Panc1 (cell line): ENCODE results near the gene PSMB9. TPM values are rescaled to one million over a fixed set of nuclear protein-coding genes. Genes with fewer than 3 reads are reported as not detected.
"Not testable (repeated sequence)": the region's sequence is repeated elsewhere in the genome, so short reads cannot be mapped to it uniquely, and the experiment has no call there.

ENCODE experiments used
- ATAC-seq: fragments of 200-7000 bp; cut with Tn5 transposase; 2 replicates; pipeline ENCODE4 v1.9.1; 2020; ENCODE audit warnings: mild to moderate bottlenecking, moderate library complexity
- Bru-seq: library from RNA; stranded (reverse); fragments of 400-500 nt; gene quantifications from one replicate; lab custom pipeline; 2021; lab: Mats Ljungman, UMichigan
- BruChase-seq, 2 experiments: library from RNA; stranded (reverse); fragments of 400-500 nt; gene quantifications; one replicate each; lab custom pipeline; 2021; lab: Mats Ljungman, UMichigan
- BruUV-seq: library from RNA; stranded (reverse); fragments of 400-500 nt; replicated peaks from 2 replicates; lab custom pipeline; 2021; lab: Mats Ljungman, UMichigan
- CTCF ChIA-PET: fragments of 300-600 bp; sonication (Branson Sonifier 250); formaldehyde crosslinking; loops from one replicate; lab custom pipeline; 2022; ENCODE audit warnings: antibody characterized with exemption; lab: Charles Lee
- POLR2A ChIA-PET: fragments of 300-600 bp; sonication (Branson Sonifier 250); formaldehyde crosslinking; loops from one replicate; lab custom pipeline; 2022; ENCODE audit warnings: antibody characterized with exemption; lab: Charles Lee
- DNase-seq: peaks from one replicate; pipeline ENCODE4 v3.0.0-alpha.2; 2010; ENCODE audit warnings: low read depth, low spot score
- H3K27ac ChIP-seq: 2 replicates; pipeline ENCODE4 v1.5.1; 2011; ENCODE audit warnings: mild to moderate bottlenecking, low read length, inconsistent platforms
- H3K27me3 ChIP-seq: fragments of 200-500 bp; sonication (Bioruptor generic); 2 replicates; pipeline ENCODE4 v1.6.0; 2014; ENCODE audit warnings: low read length, inconsistent platforms; ENCODE audit not compliant: control insufficient read depth, insufficient read depth
- H3K36me3 ChIP-seq: fragments of 200-500 bp; sonication (Bioruptor generic); 2 replicates; pipeline ENCODE4 v1.5.1; 2014; ENCODE audit warnings: inconsistent platforms, mild to moderate bottlenecking, low read length, moderate library complexity; ENCODE audit not compliant: control insufficient read depth, insufficient read depth
- H3K4me1 ChIP-seq: 2 replicates; pipeline ENCODE4 v1.5.1; 2011; ENCODE audit warnings: inconsistent platforms, mild to moderate bottlenecking, low read length, moderate library complexity; ENCODE audit not compliant: control insufficient read depth, insufficient read depth
- H3K4me3 ChIP-seq, 2 experiments: 2 replicates each; pipeline ENCODE4 v1.5.1; 2011 to 2012; ENCODE audit warnings: low read depth in 2 of 2, low read length in 2 of 2, mild to moderate bottlenecking in 2 of 2, inconsistent platforms in 1 of 2, moderate library complexity in 1 of 2
- H3K9me3 ChIP-seq: fragments of 200-500 bp; sonication (Bioruptor generic); 2 replicates; pipeline ENCODE4 v1.5.1; 2014; ENCODE audit warnings: low read depth, mild to moderate bottlenecking, inconsistent platforms, low read length, moderate library complexity; ENCODE audit not compliant: control insufficient read depth, insufficient read depth
- POLR2AphosphoS5 ChIP-seq: IDR thresholded peaks from 2 replicates; pipeline ENCODE4 v1.6.1; 2012; ENCODE audit warnings: mild to moderate bottlenecking, low read depth, low read length, moderate library complexity
- SIN3A ChIP-seq: IDR thresholded peaks from 2 replicates; pipeline ENCODE4 v1.6.1; 2012; ENCODE audit warnings: low read depth, mild to moderate bottlenecking, low read length, moderate library complexity, borderline replicate concordance; ENCODE audit not compliant: insufficient read depth
- TCF7L2 ChIP-seq: IDR thresholded peaks from 2 replicates; pipeline ENCODE4 v1.6.1; 2011; ENCODE audit warnings: mild to moderate bottlenecking, low read depth, low read length, inconsistent platforms
- in situ Hi-C: cut with HindIII; loops from 2 replicates; pipeline ENCODE4 v1.10.0; 2016; ENCODE audit warnings: low sequenced_read_pairs, low pct_unique_long_range_greater_than_20kb
- intact Hi-C: fragments of 100-400 bp; cut with micrococcal nuclease; formaldehyde crosslinking; loops from one replicate; pipeline ENCODE4 v1.10.0; 2022; ENCODE audit not compliant: unreplicated experiment
- long read RNA-seq: library from polyadenylated mRNA; unstranded; transcript quantifications from one replicate; pipeline ENCODE4 v2.0.0, GENCODE V29; 2021; ENCODE audit not compliant: unreplicated experiment
- polyA plus RNA-seq: library from polyadenylated mRNA; unstranded; fragments of >200 nt; gene quantifications from one replicate; pipeline ENCODE4 v1.2.1, GENCODE V29; 2012; ENCODE audit warnings: missing spikeins; ENCODE audit not compliant: insufficient read length
- total RNA-seq: library from RNA; stranded (reverse); gene quantifications from one replicate; pipeline ENCODE4 v1.2.1, GENCODE V29; 2021; ENCODE audit not compliant: unreplicated experiment
- TF ChIP-seq, protein P1 (sequence below): fragments of 450-650 bp; IDR thresholded peaks from 2 replicates; pipeline ENCODE4 v1.5.1; 2017; ENCODE audit warnings: mild to moderate bottlenecking
- TF ChIP-seq, protein P2 (sequence below), 2 experiments: IDR thresholded peaks; 2 replicates each; pipeline ENCODE4 v1.6.1; 2011 to 2012; ENCODE audit warnings: low read depth in 2 of 2, control low read depth in 1 of 2, low read length in 1 of 2, mild to moderate bottlenecking in 1 of 2, moderate library complexity in 1 of 2; ENCODE audit not compliant: insufficient read depth in 1 of 2

Gene PSMB9
- total RNA-seq: 41.5 TPM
- polyA plus RNA-seq: 46.9 TPM
- percentile 41 among the genes with signal in this experiment for Bru-seq, nascent RNA
- BruChase-seq, experiment 1, labeled RNA remaining after a 2-hour chase: percentile 46 among the genes with signal in this experiment
- percentile 48 among the genes with signal in this experiment for BruChase-seq, experiment 2, labeled RNA remaining after a 6-hour chase
- long read RNA-seq, transcript PSMB9-207 (6 exons, 782 nt): major isoform, 16 of 47 reads
- long read RNA-seq, partial matches to known transcripts: 26 of 47 reads
- long read RNA-seq, other reads (novel, unspliced or antisense): 4 of 47 reads

DNA sequence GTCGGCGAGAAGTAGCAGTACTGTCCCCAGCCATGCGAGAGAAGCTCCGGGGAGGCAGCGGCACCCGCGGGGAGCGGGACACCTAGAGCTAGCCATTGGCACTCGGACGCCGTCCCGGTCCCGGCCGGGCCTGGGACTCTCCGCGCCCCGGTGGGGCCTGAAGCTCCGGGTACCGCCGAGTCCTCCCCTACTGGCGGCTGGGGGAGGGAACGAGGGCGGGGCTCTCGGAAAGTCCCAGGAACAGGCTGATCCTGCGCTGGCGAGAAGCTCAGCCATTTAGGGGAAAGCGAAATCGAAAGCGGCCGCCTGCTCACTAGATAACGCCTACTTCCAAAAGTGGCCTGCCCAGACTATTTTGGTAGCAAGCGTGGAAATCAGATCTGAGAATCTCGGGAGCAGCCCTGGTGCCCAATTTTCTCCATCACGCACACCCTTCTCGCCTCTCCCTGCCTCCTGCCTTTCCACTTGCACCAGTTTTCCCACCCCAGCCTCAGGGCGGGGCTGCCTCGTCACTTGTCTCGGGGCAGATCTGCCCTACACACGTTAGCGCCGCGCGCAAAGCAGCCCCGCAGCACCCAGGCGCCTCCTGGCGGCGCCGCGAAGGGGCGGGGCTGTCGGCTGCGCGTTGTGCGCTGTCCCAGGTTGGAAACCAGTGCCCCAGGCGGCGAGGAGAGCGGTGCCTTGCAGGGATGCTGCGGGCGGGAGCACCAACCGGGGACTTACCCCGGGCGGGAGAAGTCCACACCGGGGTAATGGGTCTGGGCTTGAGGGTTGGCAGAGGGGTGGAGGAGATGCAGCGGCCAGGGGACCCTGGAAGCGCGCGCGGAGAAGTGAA, at the start of gene PSMB9, which contains the start of gene TAP1:
TSS of gene PSMB9 (plus strand) at position 652 of the 835 bp plus-strand sequence. CDS start at position 690, 38 bp downstream.
TSS of gene TAP1 (minus strand) at position 164 of the 835 bp plus-strand sequence. CDS start at position 96, 68 bp downstream.
- BruUV-seq: no TSS peak
- peak; percentile 96 for ATAC-seq
- in situ Hi-C loops (no loop called here), intact Hi-C loops (no loop called here)
- H3K27ac ChIP-seq: peak within 1 kb of the TSS; percentile 92
- peak; percentile 90 for DNase-seq
- ChIA-PET POLR2A (interaction anchor here (0.6 to 1.3 kb wide), 3 partner anchors 9 to 23 kb away, joined by 3 to 4 read pairs (median 3); partner anchors contain the start of gene TAP2), CTCF (interaction anchor here (0.8 to 3.9 kb wide), 6 partner anchors 9 to 95 kb away, joined by 3 to 47 read pairs (median 4); partner anchors contain the start of gene TAP2)
- H3K4me1 ChIP-seq: peaks cover 9% of the 10 kb centered on the region
- H3K27me3 ChIP-seq: no peaks in the 10 kb centered on the region
- peaks cover 4% of the 10 kb centered on the region; the same call in 1 of the 2 replicates for H3K36me3 ChIP-seq
- TF ChIP-seq, protein P1, sequence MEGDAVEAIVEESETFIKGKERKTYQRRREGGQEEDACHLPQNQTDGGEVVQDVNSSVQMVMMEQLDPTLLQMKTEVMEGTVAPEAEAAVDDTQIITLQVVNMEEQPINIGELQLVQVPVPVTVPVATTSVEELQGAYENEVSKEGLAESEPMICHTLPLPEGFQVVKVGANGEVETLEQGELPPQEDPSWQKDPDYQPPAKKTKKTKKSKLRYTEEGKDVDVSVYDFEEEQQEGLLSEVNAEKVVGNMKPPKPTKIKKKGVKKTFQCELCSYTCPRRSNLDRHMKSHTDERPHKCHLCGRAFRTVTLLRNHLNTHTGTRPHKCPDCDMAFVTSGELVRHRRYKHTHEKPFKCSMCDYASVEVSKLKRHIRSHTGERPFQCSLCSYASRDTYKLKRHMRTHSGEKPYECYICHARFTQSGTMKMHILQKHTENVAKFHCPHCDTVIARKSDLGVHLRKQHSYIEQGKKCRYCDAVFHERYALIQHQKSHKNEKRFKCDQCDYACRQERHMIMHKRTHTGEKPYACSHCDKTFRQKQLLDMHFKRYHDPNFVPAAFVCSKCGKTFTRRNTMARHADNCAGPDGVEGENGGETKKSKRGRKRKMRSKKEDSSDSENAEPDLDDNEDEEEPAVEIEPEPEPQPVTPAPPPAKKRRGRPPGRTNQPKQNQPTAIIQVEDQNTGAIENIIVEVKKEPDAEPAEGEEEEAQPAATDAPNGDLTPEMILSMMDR: peak; percentile 94
- TF ChIP-seq TCF7L2 (no peak), POLR2AphosphoS5 (peak; percentile 80), SIN3A (0 out of 2 replicates have a peak, but pooled peaks have one; percentile 31)
- TF ChIP-seq, protein P2, sequence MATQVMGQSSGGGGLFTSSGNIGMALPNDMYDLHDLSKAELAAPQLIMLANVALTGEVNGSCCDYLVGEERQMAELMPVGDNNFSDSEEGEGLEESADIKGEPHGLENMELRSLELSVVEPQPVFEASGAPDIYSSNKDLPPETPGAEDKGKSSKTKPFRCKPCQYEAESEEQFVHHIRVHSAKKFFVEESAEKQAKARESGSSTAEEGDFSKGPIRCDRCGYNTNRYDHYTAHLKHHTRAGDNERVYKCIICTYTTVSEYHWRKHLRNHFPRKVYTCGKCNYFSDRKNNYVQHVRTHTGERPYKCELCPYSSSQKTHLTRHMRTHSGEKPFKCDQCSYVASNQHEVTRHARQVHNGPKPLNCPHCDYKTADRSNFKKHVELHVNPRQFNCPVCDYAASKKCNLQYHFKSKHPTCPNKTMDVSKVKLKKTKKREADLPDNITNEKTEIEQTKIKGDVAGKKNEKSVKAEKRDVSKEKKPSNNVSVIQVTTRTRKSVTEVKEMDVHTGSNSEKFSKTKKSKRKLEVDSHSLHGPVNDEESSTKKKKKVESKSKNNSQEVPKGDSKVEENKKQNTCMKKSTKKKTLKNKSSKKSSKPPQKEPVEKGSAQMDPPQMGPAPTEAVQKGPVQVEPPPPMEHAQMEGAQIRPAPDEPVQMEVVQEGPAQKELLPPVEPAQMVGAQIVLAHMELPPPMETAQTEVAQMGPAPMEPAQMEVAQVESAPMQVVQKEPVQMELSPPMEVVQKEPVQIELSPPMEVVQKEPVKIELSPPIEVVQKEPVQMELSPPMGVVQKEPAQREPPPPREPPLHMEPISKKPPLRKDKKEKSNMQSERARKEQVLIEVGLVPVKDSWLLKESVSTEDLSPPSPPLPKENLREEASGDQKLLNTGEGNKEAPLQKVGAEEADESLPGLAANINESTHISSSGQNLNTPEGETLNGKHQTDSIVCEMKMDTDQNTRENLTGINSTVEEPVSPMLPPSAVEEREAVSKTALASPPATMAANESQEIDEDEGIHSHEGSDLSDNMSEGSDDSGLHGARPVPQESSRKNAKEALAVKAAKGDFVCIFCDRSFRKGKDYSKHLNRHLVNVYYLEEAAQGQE (IDR thresholded peaks at IDR 0.05; ENCODE audit: insufficient read depth in 1 of 2, low read depth in 2 of 2, low read length in 1 of 2): peak; percentile 75 to 89
- H3K9me3 ChIP-seq: no peaks in the 10 kb centered on the region
- H3K4me3 ChIP-seq: peak within 1 kb of the TSS; percentile 77 to 79

DNA sequence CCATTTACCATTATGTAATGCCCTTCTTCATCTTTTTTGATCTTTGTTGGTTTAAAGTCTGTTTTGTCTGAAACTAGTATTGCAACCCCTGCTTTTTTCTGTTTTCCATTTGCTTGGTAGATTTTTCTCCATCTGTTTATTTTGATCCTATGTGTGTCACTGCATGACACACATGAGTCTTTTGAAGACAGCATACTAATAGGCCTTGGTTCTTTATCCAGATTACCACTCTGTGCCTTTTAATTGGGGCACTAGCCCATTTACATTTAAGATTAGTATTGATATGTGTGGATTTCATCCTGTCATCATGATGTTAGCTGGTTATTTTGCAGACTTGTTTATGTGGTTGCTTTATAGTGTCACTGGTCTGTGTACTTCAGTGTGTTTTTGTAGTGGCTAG, 48.6 kb upstream of the PSMB9 start:
- H3K36me3 ChIP-seq, H3K27ac ChIP-seq, DNase-seq, H3K9me3 ChIP-seq, POLR2A ChIA-PET, in situ Hi-C loops, H3K4me3 ChIP-seq, ATAC-seq, intact Hi-C loops, CTCF ChIA-PET, H3K4me1 ChIP-seq, BruUV-seq: not testable (repeated sequence)
- peaks cover 20% of the 10 kb centered on the region for H3K27me3 ChIP-seq
